GM12872 (cell line): ENCODE data around the gene ZNF354C.

Experiments used
- TF ChIP-seq, protein P1 (sequence below): IDR thresholded peaks from 3 replicates; pipeline ENCODE4 v1.5.1; 2011; ENCODE audit warnings: low read depth, mild to moderate bottlenecking, low read length, moderate library complexity; ENCODE audit not compliant: insufficient read depth

The ZNF354C gene

DNA sequence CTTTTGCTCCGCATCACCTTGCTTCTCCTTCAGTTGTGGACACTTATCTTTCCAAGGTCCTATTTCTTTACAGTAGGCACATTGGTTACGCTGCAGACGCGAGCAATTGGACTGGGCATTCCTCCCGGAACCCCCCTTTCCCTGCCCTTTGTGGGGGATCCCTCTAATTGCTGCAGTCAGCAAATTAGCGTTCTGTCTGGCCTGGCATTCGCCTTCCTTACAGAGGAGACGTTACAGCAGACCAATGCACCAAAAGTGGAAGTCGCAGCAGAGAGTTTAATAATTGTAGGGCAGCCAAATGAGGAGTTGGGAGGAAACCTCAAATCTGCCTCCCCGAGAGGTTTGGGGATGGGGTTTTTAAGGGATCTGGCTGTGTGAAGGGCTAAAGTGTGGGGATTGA, 5.3 kb upstream of the ZNF354C start:
- TF ChIP-seq, protein P1, sequence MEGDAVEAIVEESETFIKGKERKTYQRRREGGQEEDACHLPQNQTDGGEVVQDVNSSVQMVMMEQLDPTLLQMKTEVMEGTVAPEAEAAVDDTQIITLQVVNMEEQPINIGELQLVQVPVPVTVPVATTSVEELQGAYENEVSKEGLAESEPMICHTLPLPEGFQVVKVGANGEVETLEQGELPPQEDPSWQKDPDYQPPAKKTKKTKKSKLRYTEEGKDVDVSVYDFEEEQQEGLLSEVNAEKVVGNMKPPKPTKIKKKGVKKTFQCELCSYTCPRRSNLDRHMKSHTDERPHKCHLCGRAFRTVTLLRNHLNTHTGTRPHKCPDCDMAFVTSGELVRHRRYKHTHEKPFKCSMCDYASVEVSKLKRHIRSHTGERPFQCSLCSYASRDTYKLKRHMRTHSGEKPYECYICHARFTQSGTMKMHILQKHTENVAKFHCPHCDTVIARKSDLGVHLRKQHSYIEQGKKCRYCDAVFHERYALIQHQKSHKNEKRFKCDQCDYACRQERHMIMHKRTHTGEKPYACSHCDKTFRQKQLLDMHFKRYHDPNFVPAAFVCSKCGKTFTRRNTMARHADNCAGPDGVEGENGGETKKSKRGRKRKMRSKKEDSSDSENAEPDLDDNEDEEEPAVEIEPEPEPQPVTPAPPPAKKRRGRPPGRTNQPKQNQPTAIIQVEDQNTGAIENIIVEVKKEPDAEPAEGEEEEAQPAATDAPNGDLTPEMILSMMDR = no peak

DNA sequence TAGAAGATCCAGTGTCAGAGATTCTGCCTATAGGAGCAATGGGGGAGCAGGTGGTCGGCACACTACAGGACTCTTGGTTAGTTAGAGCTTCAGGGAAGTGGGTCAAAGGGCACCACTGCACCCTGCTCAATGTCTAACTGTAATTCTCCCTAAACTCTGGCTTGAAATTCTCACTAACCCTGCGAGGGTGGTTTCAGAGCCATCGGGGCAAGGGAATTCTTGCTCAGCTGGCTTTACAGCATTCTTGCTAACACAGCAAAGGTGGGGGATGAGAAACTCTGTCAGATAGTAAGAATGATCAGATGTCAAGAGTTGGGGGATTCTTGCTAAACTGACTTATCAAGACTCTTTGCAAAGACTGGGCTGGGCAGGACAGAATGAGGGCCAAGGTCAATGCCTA, 4.7 kb upstream of the ZNF354C start:
- TF ChIP-seq, protein P1 = no peak

DNA sequence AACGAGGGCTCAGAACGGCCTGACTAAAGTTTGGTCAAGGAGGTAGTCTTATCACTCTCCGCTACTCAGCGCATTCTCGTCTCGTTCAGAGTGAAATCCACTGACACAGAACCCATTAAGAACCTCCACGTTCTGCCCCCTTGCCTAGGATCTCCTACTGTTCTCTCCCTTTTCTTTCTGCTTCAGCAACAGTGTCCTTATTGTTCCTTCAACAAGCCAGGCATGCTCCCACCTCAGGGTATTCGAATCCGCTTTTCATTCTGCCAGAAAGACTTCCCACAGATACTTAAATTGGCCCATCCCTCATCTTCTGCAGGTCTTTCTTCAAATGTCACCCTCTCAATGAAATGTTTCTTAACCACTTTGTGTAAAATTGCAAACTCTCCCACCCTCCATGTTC, 4.3 kb upstream of the ZNF354C start:
- TF ChIP-seq, protein P1 = no peak

DNA sequence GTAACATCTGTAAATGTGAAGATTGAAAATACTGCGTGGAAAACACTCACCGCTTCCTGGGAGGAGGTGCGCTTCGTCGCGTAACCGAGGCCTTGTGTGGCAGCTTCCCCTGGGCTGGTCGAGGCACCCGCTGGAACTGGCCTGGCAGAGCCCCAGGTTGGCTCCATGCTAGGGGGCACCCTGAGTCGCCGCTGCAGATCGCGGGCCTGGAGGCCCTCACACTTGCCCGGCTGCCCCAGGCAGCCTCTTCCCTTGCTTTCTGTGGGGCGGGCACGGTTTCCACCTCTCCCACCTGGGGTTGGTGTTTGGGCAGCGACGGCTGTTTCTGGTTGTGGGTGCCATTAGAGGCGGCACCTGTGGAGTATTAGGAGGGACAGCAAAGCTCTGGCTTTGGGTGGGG, 852 bp downstream of the ZNF354C start:
- TF ChIP-seq, protein P1 = no peak

DNA sequence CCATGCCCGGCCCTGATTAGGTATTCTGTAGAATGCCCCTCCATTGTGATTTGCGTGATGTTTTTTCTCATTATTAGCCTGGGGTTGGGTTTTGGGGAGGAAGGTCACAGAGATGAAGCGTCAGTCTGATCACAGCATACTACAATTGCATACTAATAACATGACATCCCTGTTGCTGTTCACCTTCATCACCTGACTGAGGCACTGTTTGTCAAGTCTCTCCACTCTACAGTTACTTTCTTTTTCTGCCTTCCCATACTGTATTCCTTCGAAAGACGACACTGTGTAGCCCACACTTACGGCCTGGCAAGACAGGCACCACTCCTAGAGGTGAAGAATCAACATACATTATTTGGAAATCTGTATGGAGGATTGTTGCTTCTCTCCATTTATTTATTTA, 5.5 kb downstream of the ZNF354C start:
- TF ChIP-seq, protein P1 = no peak

DNA sequence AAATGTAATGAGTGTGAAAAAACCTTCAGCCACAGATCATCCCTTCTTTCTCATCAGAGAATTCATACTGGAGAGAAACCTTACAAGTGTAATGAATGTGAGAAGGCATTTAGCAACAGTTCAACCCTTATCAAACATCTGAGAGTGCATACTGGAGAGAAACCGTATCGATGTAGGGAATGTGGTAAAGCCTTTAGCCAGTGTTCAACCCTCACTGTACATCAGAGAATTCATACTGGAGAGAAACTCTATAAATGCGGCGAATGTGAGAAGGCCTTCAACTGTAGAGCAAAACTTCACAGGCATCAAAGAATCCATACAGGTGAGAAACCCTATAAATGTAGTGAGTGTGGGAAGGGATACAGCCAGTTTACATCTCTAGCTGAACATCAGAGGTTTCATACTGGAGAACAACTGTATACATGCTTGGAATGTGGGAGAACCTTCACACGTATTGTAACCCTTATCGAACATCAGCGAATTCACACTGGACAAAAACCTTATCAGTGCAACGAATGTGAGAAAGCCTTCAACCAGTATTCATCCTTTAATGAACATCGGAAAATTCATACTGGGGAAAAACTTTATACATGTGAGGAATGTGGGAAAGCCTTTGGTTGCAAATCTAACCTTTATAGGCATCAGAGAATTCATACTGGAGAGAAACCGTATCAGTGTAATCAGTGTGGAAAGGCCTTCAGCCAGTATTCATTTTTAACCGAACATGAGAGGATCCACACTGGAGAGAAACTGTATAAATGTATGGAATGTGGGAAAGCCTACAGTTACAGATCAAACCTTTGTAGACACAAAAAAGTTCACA, 19.2 kb downstream of the ZNF354C start:
- TF ChIP-seq, protein P1 = no peak

DNA sequence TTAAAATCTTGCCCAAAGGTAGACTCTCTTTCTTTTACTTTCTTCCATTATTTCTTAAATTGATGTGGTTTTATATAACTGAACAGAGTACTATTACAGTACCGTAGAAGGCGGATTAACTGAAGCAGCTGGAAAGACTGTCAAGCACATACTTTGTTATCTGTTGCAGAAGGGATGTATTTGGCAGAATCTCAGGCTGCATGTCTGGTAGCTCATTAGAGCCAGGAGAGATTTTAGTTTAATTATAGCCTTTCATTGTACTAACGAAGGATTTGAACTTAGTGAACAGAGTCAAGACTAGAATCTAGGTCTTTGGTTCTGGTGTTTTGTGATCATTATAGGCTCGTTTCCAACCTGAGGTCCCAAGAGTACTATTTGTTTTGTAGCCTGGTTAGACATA, 20.6 kb downstream of the ZNF354C start:
- TF ChIP-seq, protein P1 = no peak
